Stimulated activated CD8-positive, alpha-beta memory T cell treated with anti-CD3 and anti-CD28 coated beads, Interleukin-4, amount 100 ng/mL, for 1 hour (primary cell): ENCODE results near the gene KANSL1.
"Not testable (repeated sequence)": the region's sequence is repeated elsewhere in the genome, so short reads cannot be mapped to it uniquely, and the experiment has no call there.

Experiments
- DNase-seq, 2 donors: peaks; one replicate each; pipeline ENCODE4 v3.0.0-alpha.2; 2020; ENCODE audit warnings: low read depth in 2 of 2, low spot score in 1 of 2

KANSL1 gene, protein sequence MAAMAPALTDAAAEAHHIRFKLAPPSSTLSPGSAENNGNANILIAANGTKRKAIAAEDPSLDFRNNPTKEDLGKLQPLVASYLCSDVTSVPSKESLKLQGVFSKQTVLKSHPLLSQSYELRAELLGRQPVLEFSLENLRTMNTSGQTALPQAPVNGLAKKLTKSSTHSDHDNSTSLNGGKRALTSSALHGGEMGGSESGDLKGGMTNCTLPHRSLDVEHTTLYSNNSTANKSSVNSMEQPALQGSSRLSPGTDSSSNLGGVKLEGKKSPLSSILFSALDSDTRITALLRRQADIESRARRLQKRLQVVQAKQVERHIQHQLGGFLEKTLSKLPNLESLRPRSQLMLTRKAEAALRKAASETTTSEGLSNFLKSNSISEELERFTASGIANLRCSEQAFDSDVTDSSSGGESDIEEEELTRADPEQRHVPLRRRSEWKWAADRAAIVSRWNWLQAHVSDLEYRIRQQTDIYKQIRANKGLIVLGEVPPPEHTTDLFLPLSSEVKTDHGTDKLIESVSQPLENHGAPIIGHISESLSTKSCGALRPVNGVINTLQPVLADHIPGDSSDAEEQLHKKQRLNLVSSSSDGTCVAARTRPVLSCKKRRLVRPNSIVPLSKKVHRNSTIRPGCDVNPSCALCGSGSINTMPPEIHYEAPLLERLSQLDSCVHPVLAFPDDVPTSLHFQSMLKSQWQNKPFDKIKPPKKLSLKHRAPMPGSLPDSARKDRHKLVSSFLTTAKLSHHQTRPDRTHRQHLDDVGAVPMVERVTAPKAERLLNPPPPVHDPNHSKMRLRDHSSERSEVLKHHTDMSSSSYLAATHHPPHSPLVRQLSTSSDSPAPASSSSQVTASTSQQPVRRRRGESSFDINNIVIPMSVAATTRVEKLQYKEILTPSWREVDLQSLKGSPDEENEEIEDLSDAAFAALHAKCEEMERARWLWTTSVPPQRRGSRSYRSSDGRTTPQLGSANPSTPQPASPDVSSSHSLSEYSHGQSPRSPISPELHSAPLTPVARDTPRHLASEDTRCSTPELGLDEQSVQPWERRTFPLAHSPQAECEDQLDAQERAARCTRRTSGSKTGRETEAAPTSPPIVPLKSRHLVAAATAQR (N-terminal part only)

DNA sequence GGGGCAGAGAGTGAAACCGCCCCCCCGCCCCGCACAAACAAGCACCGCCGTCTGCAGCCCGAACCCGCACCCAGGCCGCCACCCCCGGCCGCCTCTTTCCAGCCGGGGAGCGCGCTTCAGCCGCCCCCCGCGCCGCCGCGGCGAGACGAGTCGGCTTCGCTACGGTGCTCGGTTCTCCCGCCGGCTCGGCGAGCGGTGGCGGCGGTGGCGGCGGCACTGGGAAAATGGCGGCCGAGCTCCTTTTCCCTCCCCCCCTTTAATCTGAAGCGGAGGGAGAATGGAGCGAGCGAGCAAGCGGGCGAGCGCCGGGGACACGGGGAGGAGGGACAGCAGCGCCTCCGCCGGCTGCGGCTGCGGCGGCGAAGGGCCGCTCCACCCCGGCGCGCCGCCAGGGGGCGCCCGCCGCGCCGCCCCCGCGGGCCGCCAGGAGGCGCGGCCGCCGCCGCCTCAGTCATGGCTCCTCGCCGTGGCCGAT is at the start of gene KANSL1:
KANSL1 (minus strand) TSS at position 279 of the 475 bp plus-strand sequence. CDS start 21,286 bp downstream, outside the sequence.
- peak; percentile 50 to 76 for DNase-seq

DNA sequence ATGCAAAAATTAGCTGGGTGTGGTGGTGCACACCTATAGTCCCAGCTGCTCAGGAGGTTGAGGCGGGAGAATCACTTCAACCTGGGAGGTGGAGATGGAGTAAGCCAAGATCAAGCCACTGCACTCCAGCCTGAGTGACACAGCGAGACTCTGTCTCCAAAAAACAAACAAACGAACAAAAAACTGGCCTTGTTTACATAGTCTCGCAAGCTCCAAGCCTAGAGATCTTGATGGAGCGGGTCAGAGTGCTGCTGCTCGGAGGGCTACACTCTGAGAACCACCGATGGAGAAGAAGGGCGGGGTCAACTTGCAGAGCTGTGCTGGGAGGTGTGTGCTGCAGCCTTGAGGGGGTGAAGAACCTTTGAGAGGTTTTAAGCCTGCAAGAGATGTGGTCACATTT is 38.1 kb upstream of the KANSL1 start:
- not testable (repeated sequence) for DNase-seq

GRCh38 chr17:46225274-46225794 is 32.1 kb upstream of the KANSL1 start:
- DNase-seq = peak; percentile 72 to 86

DNA sequence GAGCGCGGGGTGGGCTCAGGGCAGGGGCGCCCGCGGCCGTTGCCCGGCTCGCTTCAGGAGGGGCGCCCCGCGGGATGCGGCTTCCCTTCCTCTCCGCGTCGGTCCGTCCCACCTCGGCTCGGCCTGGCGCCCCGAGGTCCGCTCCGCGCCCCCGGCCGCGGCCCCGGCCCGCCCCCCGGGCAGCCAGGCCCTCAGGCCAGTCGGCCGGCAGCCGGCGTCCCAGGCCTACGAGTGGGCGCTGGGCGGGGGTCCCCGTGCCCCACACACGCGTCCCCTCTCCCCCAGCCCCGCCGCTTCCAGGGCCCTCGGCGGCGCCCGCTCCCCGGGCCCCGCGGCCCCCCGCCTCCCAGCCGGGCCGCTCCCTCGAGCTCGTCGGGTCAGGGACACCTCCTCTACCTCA is 31.6 kb upstream of the KANSL1 start:
- not testable (repeated sequence) for DNase-seq

DNA sequence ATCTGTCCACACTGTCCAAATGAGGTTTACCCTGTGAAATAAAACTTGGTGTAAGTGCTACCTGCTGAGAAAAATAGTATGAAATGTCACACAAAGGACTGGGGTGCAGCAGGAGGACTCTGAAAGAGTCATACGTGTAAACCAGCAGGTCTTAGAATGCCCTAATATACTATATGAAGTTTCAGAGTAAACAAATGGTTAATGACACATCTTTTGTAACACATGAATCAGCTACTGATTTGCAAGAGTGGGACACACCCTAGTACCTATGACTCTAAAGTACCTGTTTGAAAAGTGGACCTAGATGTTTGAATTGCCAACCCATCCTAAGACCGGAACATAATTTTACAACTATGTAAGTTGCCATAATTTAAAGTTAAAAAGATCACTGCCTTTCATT is 29.8 kb upstream of the KANSL1 start:
- not testable (repeated sequence) for DNase-seq

GRCh38 chr17:46216682-46217081 is 23.5 kb upstream of the KANSL1 start:
- DNase-seq = no peak

DNA sequence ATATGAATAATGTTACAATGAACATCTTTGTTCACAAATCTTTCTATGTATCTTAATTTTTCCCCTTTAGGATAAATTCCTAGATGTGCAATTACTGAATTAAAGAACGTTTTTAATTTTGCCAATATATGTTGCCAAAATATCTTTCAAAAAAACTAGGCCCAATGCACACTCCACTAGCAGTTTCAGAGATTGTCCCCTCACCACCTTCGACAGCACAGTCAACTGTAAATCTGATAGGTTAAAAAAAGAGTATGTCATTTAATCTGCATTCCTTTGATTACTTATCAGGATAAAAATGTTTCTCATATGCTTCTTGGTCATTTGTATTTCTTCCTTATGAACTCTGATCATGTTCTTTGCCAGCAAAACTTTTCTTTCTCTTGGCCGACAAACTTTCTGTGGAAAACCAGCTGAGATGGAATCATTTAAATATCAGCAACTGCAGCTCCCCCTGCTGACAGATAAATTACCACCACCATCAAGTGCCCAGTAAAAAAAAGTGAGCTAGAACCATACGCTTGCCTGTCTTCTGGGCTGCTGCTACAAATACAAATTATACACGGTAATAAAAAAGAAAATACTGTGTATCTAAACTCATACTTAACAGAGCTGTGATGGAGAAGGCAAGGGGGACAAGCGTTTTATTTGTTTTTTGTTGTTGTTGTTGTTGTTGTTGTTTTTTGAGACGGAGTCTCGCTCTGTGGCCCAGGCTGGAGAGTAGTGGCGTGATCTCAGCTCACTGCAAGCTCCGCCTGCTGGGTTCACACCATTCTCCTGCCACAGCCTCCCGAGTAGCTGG is 19.6 kb upstream of the KANSL1 start:
- peak in 1 of 2 donors; percentile 39 for DNase-seq

- DNase-seq = no peak
These were observed 15.8 kb upstream of the KANSL1 start for GRCh38 chr17:46208997-46209396.

DNA sequence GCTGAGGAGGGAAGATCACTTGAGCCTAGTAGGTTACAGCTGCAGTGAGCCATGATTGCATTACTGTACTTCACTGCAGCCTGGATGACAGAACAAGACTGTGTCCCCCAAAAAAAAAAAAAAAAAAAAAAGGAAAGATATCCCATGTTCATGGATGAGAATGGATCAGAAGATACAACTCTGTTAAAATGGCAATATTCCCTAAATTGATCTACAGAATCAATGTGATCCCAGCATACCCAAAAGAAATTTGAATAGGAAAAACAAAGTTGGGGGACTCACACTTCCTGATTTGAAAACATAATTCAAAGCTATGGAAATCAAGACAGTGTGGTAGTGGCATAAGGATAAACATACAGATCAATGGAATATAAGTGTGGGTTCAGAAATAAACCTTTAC is 12.7 kb upstream of the KANSL1 start:
- DNase-seq = no peak

DNA sequence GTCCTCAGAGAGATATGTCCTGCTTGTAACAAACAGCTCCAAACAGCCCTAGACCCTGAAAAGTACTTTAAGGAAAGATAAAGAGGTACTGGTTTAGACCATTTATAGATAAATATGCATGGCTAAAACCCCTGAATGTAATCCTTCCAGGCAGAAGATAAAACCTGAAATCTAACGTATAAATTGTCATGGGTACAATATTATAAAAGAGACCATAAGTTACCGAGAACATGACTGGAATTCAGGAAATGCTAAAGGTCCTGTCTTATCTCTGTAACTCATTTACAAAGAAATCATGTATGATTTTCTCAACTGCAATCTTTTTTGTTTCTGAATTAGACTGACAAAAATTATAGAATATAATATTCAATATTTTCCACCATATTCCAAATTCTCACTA is 9.2 kb upstream of the KANSL1 start:
- DNase-seq = no peak

DNA sequence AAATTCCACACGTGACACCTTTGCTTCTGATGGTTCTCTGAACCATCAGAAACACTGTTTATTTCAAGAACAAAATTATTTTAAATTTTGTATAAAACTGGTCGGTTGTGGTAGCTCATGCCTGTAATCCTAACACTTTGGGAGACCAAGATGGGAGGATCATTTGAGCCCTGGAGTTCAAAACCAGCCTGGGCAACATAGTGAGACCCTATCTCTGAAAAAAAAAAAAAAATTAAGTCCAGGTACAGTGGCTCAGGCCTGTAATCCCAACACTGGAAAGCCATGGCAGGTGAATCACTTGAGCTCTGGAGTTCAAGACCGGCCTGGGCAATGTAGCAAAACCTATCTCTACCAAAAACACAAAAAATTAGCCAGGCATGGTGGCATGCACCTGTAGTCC is 8.3 kb upstream of the KANSL1 start:
- DNase-seq = no peak

GRCh38 chr17:46200197-46200596 is 7.0 kb upstream of the KANSL1 start:
- DNase-seq = no peak

DNA sequence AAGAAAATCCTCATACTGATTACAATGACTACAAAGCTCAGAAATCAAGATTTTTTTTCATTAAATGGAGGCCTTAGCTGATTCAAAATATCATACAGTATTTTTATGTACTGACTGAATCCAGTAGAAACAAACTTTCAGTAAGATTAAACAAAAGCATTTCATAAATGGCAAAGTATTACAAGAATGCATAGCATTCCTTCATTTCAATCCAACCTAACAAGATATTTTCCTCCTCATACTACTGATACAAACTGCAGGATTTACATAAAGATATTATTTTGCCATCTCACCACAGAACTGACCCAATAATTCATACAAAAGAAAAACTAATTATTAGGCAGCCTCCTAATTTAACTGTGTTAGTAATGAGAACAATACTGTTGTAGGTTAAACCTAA is 6.2 kb upstream of the KANSL1 start:
- no peak for DNase-seq

DNA sequence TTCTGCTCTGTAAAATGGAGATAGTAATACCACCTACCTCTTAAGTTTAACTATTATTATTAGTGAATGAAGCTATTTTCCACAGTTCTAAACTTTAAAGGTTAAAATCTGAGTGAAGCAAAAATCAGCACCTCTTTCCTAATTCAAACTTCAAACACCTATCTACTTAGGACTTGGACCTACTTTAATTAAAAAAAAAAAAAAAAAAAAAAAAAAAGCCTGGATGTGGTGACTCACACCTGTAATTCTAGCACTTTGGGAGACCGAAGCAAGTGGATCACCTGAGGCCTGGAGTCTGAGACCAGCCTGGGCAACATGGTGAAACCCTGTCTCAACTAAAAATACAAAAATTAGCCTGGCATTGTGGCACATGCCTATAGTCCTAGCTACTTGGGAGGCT is 5.0 kb upstream of the KANSL1 start:
- no peak for DNase-seq

GRCh38 chr17:46197530-46197929 is 4.3 kb upstream of the KANSL1 start:
- DNase-seq = no peak

GRCh38 chr17:46195939-46196716 is 2.9 kb upstream of the KANSL1 start:
- DNase-seq = no peak

- no peak for DNase-seq
These were observed 2.1 kb upstream of the KANSL1 start for GRCh38 chr17:46195217-46195855.

GRCh38 chr17:46194393-46195216 is 1.4 kb upstream of the KANSL1 start:
- peak in 1 of 2 donors; percentile 39 for DNase-seq
